ENCODE data around the gene ANO2.

The ANO2 gene

GRCh38 chr12:5945071-5946008, at the start of gene ANO2:
Gene ANO2 (minus strand): TSS chr12:5945259. CDS start chr12:5945217, 42 bp downstream.
- DNase-seq (ENCODE audit: low read depth in 2 of 2, low spot score in 1 of 2) = no peak

GRCh38 chr12:5989621-5990020, 44.6 kb upstream of the ANO2 start:
- no peak for DNase-seq (ENCODE audit: low read depth in 2 of 2, low spot score in 1 of 2)

- peak; percentile 21 to 28 for DNase-seq (ENCODE audit: low read depth in 2 of 2, low spot score in 1 of 2)
Measured at GRCh38 chr12:5988659-5989116, 43.6 kb upstream of the ANO2 start.

- no peak for DNase-seq (ENCODE audit: low read depth in 2 of 2, low spot score in 1 of 2)
Measured at GRCh38 chr12:5988088-5988487, 43.0 kb upstream of the ANO2 start.

- no peak for DNase-seq (ENCODE audit: low read depth in 2 of 2, low spot score in 1 of 2)
Measured at GRCh38 chr12:5987573-5987972, 42.5 kb upstream of the ANO2 start.

GRCh38 chr12:5985471-5985870, 40.4 kb upstream of the ANO2 start:
- no peak for DNase-seq (ENCODE audit: low read depth in 2 of 2, low spot score in 1 of 2)

GRCh38 chr12:5984873-5985272, 39.8 kb upstream of the ANO2 start:
- no peak for DNase-seq (ENCODE audit: low read depth in 2 of 2, low spot score in 1 of 2)

- no peak for DNase-seq (ENCODE audit: low read depth in 2 of 2, low spot score in 1 of 2)
Measured at GRCh38 chr12:5982106-5982505, 37.0 kb upstream of the ANO2 start.

- no peak for DNase-seq (ENCODE audit: low read depth in 2 of 2, low spot score in 1 of 2)
Measured at GRCh38 chr12:5977556-5977955, 32.5 kb upstream of the ANO2 start.

- no peak for DNase-seq (ENCODE audit: low read depth in 2 of 2, low spot score in 1 of 2)
Measured at GRCh38 chr12:5976711-5977110, 31.7 kb upstream of the ANO2 start.

GRCh38 chr12:5976196-5976595, 31.1 kb upstream of the ANO2 start:
- DNase-seq (ENCODE audit: low read depth in 2 of 2, low spot score in 1 of 2) = no peak

GRCh38 chr12:5973461-5974115, 28.5 kb upstream of the ANO2 start:
- DNase-seq (ENCODE audit: low read depth in 2 of 2, low spot score in 1 of 2) = no peak

- DNase-seq (ENCODE audit: low read depth in 2 of 2, low spot score in 1 of 2) = no peak
Measured at GRCh38 chr12:5972387-5972786, 27.3 kb upstream of the ANO2 start.

GRCh38 chr12:5971194-5971850, 26.3 kb upstream of the ANO2 start:
- DNase-seq (ENCODE audit: low read depth in 2 of 2, low spot score in 1 of 2) = no peak

GRCh38 chr12:5969974-5970690, 25.1 kb upstream of the ANO2 start:
- no peak for DNase-seq (ENCODE audit: low read depth in 2 of 2, low spot score in 1 of 2)

- DNase-seq (ENCODE audit: low read depth in 2 of 2, low spot score in 1 of 2) = no peak
Measured at GRCh38 chr12:5969156-5969973, 24.3 kb upstream of the ANO2 start.

- DNase-seq (ENCODE audit: low read depth in 2 of 2, low spot score in 1 of 2) = no peak
Measured at GRCh38 chr12:5967645-5968415, 22.8 kb upstream of the ANO2 start.

GRCh38 chr12:5966486-5967095, 21.5 kb upstream of the ANO2 start:
- no peak for DNase-seq (ENCODE audit: low read depth in 2 of 2, low spot score in 1 of 2)

- DNase-seq (ENCODE audit: low read depth in 2 of 2, low spot score in 1 of 2) = no peak
Measured at GRCh38 chr12:5965950-5966383, 20.9 kb upstream of the ANO2 start.

All from stimulated activated CD8-positive, alpha-beta memory T cell treated with anti-CD3 and anti-CD28 coated beads, Interleukin-4, amount 100 ng/mL, for 4 hours (primary cell).